GM12892 (cell line): Measurements from ENCODE around the gene OR9Q1.

Experiments
- POLR2A ChIP-seq: IDR thresholded peaks from 2 replicates; pipeline ENCODE4 v1.6.1; 2011; ENCODE audit warnings: low read depth, low read length, control low read depth
- POLR2AphosphoS5 ChIP-seq: IDR thresholded peaks from 2 replicates; pipeline ENCODE4 v1.6.1; 2011; ENCODE audit warnings: low read depth, low read length, control low read depth
- TAF1 ChIP-seq: IDR thresholded peaks from 2 replicates; pipeline ENCODE4 v1.6.1; 2011; ENCODE audit warnings: low read depth, mild to moderate bottlenecking, control low read depth, low read length, borderline replicate concordance

GRCh38 chr11:58121096-58121495, 97.4 kb downstream of the OR9Q1 start:
- TF ChIP-seq POLR2A: no peak
- no peak for TF ChIP-seq TAF1
- no peak for TF ChIP-seq POLR2AphosphoS5
